IMR-90 (cell line): Measurements from ENCODE around the gene SUPT3H. TPM values are rescaled to one million over a fixed set of nuclear protein-coding genes. Genes with fewer than 3 reads are reported as not detected.
A peak's percentile ranks its signal among the peaks of the same experiment; 100 is the strongest.

Experiments used
- ATAC-seq: fragments of 200-7000 bp; cut with Tn5 transposase; 2 replicates; pipeline ENCODE4 v1.9.1; 2020; ENCODE audit warnings: low read depth, mild to moderate bottlenecking, moderate library complexity
- BruUV-seq: library from RNA; stranded (reverse); fragments of 400-500 nt; replicated peaks from 2 replicates; lab custom pipeline; 2021; lab: Mats Ljungman, UMichigan
- CTCF ChIA-PET: fragments of 300-600 bp; formaldehyde crosslinking; extraction: SDS; loops from one replicate; lab custom pipeline; 2021; ENCODE audit warnings: antibody characterized with exemption; lab: Yijun Ruan, JAX
- POLR2A ChIA-PET: fragments of 300-600 bp; sonication (Branson Sonifier 250); formaldehyde crosslinking; loops from one replicate; lab custom pipeline; 2022; ENCODE audit warnings: antibody characterized with exemption; ENCODE audit not compliant: unreplicated experiment; lab: Charles Lee
- DNase-seq: peaks from one replicate; pipeline ENCODE4 v3.0.0; 2013
- H2AFZ ChIP-seq: replicated peaks from 2 replicates; pipeline ENCODE3; 2013; ENCODE audit warnings: low read length, mild to moderate bottlenecking; ENCODE audit not compliant: poor library complexity
- H2AK5ac ChIP-seq: 2 replicates; pipeline ENCODE4 v1.6.1; 2013; ENCODE audit warnings: low read depth, low read length, inconsistent platforms
- H2AK9ac ChIP-seq: replicated peaks from 2 replicates; pipeline ENCODE3; 2013; ENCODE audit warnings: mild to moderate bottlenecking, low read depth, low read length, moderate library complexity; ENCODE audit not compliant: poor library complexity
- H2BK120ac ChIP-seq: 2 replicates; pipeline ENCODE4 v1.6.1; 2013; ENCODE audit warnings: low read depth, low read length, inconsistent platforms
- H2BK15ac ChIP-seq: 3 replicates; pipeline ENCODE4 v1.6.1; 2013; ENCODE audit warnings: low read depth, low read length, inconsistent platforms
- H2BK20ac ChIP-seq: 2 replicates; pipeline ENCODE4 v1.6.1; 2013; ENCODE audit warnings: low read depth, mild to moderate bottlenecking, inconsistent platforms, low read length, moderate library complexity
- H2BK5ac ChIP-seq: 2 replicates; pipeline ENCODE4 v1.6.1; 2013; ENCODE audit warnings: mild to moderate bottlenecking, low read depth, low read length, inconsistent platforms; ENCODE audit not compliant: poor library complexity, severe bottlenecking
- H3K14ac ChIP-seq: replicated peaks from 2 replicates; pipeline ENCODE4 v1.6.1; 2013; ENCODE audit warnings: low read depth, low read length, inconsistent platforms
- H3K18ac ChIP-seq: 2 replicates; pipeline ENCODE4 v1.6.1; 2013; ENCODE audit warnings: low read depth, low read length, control low read depth
- H3K23ac ChIP-seq: 2 replicates; pipeline ENCODE4 v1.6.1; 2013; ENCODE audit warnings: low read depth, low read length, inconsistent platforms
- H3K27ac ChIP-seq: 2 replicates; pipeline ENCODE4 v1.5.1; 2013; ENCODE audit warnings: mild to moderate bottlenecking, control low read depth, low read length; ENCODE audit not compliant: insufficient read depth
- H3K27me3 ChIP-seq: 2 replicates; pipeline ENCODE4 v1.6.1; 2013; ENCODE audit warnings: low read length; ENCODE audit not compliant: control insufficient read depth, insufficient read depth
- H3K36me3 ChIP-seq: 2 replicates; pipeline ENCODE4 v1.6.1; 2013; ENCODE audit warnings: low read length, mixed read lengths; ENCODE audit not compliant: control insufficient read depth, insufficient read depth
- H3K4ac ChIP-seq: 2 replicates; pipeline ENCODE4 v1.6.1; 2013; ENCODE audit warnings: low read depth, low read length, inconsistent platforms
- H3K4me1 ChIP-seq: 2 replicates; pipeline ENCODE4 v1.6.1; 2013; ENCODE audit warnings: low read length, mixed read lengths; ENCODE audit not compliant: control insufficient read depth, insufficient read depth
- H3K4me2 ChIP-seq: 2 replicates; pipeline ENCODE4 v1.6.1; 2013; ENCODE audit warnings: low read depth, mild to moderate bottlenecking, control low read depth, low read length, moderate library complexity
- H3K4me3 ChIP-seq: 2 replicates; pipeline ENCODE4 v1.5.1; 2013; ENCODE audit warnings: low read depth, mild to moderate bottlenecking, control low read depth, low read length, moderate library complexity; ENCODE audit not compliant: insufficient read depth
- H3K56ac ChIP-seq: 2 replicates; pipeline ENCODE4 v1.6.1; 2013; ENCODE audit warnings: low read length, inconsistent platforms; ENCODE audit not compliant: insufficient read depth; ENCODE audit errors: extremely low read depth
- H3K79me1 ChIP-seq, 2 experiments: 2 replicates each; pipeline ENCODE4 v1.6.1; 2013; ENCODE audit warnings: low read length in 2 of 2, inconsistent platforms in 1 of 2, low read depth in 1 of 2
- H3K9ac ChIP-seq: 2 replicates; pipeline ENCODE4 v1.6.1; 2013; ENCODE audit warnings: low read depth, low read length, control low read depth
- H3K9me1 ChIP-seq: 2 replicates; pipeline ENCODE4 v1.6.1; 2013; ENCODE audit warnings: low read length, inconsistent platforms; ENCODE audit not compliant: insufficient read depth
- H3K9me3 ChIP-seq: 2 replicates; pipeline ENCODE4 v1.6.1; 2013; ENCODE audit warnings: low read length; ENCODE audit not compliant: control insufficient read depth, insufficient read depth
- H4K20me1 ChIP-seq: 2 replicates; pipeline ENCODE4 v1.6.1; 2013; ENCODE audit warnings: low read length, inconsistent platforms; ENCODE audit not compliant: insufficient read depth
- H4K5ac ChIP-seq: 2 replicates; pipeline ENCODE4 v1.6.1; 2013; ENCODE audit warnings: mild to moderate bottlenecking, low read depth, low read length, control low read depth
- H4K8ac ChIP-seq, 2 experiments: 2 replicates each; pipeline ENCODE4 v1.6.1; 2013; ENCODE audit warnings: low read depth in 2 of 2, low read length in 2 of 2, control low read depth in 1 of 2, inconsistent platforms in 1 of 2
- H4K91ac ChIP-seq: 2 replicates; pipeline ENCODE4 v1.6.1; 2013; ENCODE audit warnings: low read depth, low read length, inconsistent platforms; ENCODE audit not compliant: insufficient read depth
- RCOR1 ChIP-seq: IDR thresholded peaks from 2 replicates; pipeline ENCODE4 v1.6.1; 2012; ENCODE audit warnings: mild to moderate bottlenecking, low read length, improper control_type of control experiment; ENCODE audit not compliant: insufficient replicate concordance
- WGBS, 2 experiments: methylation state at CpG; one replicate each; pipeline versions ENCODE4 v1.1.5 to v1.1.7; 2013; ENCODE audit warnings: missing lambda C conversion rate in 2 of 2; ENCODE audit not compliant: insufficient read length in 1 of 2; ENCODE audit errors: extremely low coverage in 2 of 2; 5-methylcytosine and 5-hydroxymethylcytosine counted together
- dilution Hi-C: fragments of 300-500 bp; cut with HindIII; formaldehyde crosslinking; loops from one replicate; pipeline ENCODE4 v1.14.3; 2018; ENCODE audit warnings: low sequenced_read_pairs; ENCODE audit not compliant: unreplicated experiment
- in situ Hi-C: fragments of 300-500 bp; cut with MboI; formaldehyde crosslinking; loops from 3 replicates; pipeline ENCODE4 v1.14.3; 2019; ENCODE audit warnings: low sequenced_read_pairs, inconsistent platforms, mixed read lengths
- intact Hi-C: fragments of 100-400 bp; cut with micrococcal nuclease; formaldehyde crosslinking; loops from 2 replicates; pipeline ENCODE4 v1.10.0; 2022
- polyA plus RNA-seq, 3 experiments: library from polyadenylated mRNA; depleted of rRNA; stranded (reverse); fragments of >200 nt; gene quantifications; 2 replicates each; pipeline ENCODE4 v1.2.3, GENCODE V29; 2012; ENCODE audit warnings: low replicate concordance in 1 of 3
- total RNA-seq: library from RNA; depleted of rRNA; stranded (reverse); fragments of >200 nt; gene quantifications from 2 replicates; pipeline ENCODE4 v1.2.3, GENCODE V29; 2012

Gene SUPT3H
- total and polyA plus RNA-seq, 2 of the 4 experiments (the other 2 are of a cell fraction) = 4.5 to 5.0 TPM

DNA sequence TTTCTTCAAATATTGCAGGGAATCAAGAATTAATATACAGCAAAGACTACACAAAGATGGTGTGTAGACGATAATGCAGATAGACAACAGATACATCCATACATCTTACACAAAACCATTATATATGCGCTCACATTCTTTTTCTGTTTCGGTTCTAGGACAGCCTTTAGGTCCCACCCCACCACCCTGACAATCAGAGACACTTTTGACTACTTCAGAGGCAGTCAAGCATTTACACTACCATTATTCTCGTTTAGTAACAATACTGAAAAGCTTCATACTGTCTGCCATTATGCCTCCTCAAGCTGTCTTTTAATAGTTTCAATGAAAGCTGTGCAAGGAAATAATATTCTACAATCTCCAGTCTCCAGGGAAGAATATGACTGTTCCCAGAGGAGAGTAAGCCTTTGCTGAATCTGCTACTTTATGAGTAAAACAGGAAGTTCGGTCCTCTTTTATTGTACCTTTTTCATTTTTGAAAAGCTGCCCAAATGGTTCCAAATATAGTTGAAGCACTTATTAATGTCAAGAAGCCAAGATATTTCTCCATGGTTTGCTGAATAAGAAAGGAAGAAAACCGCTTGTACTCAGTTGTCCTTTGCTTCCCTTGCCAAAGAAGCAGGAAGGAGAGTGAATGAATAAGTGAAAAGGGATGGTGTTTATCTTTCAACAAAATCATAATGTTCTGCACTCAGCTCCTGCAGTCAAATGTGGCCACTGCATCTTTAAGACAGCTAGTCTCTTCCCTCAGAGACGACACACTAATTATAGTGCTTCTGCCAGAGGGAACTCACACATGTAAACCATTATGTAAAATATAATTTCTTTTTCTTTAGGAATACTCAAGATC lies 521.9 kb downstream of the SUPT3H start:
- no TSS peak for BruUV-seq
- no peak overlapping the region for H4K8ac ChIP-seq
- dilution Hi-C loops (no loop called here), intact Hi-C loops (no loop called here), in situ Hi-C loops (no loop called here)
- no peak overlapping the region for H2BK15ac ChIP-seq
- ChIA-PET POLR2A (no interaction called here), CTCF (no interaction called here)
- no peak overlapping the region for H3K9ac ChIP-seq
- DNase-seq = peak; percentile 56
- no peaks in the 10 kb centered on the region for H3K27me3 ChIP-seq
- no peak overlapping the region for H3K18ac ChIP-seq
- H3K23ac ChIP-seq = no peak overlapping the region
- no peak overlapping the region for H3K4me3 ChIP-seq
- no peak overlapping the region for H3K56ac ChIP-seq
- no peaks in the 10 kb centered on the region for H4K20me1 ChIP-seq
- no peak overlapping the region for H4K5ac ChIP-seq
- H2BK20ac ChIP-seq = no peak overlapping the region
- H2BK120ac ChIP-seq = no peak overlapping the region
- H2AFZ ChIP-seq = no peak overlapping the region
- no peak overlapping the region for H4K91ac ChIP-seq
- H3K36me3 ChIP-seq = no peaks in the 10 kb centered on the region
- TF ChIP-seq RCOR1 = no peak
- no peak overlapping the region for H2AK5ac ChIP-seq
- H2BK5ac ChIP-seq = no peak overlapping the region
- no peak overlapping the region for H2AK9ac ChIP-seq
- no peaks in the 10 kb centered on the region for H3K4me1 ChIP-seq
- WGBS, 2 experiments = 93% methylated on average over 2 of the region's 7 CpGs; no CpG with 5 or more reads in 1 of the 2 experiments
- no peak overlapping the region for H3K4ac ChIP-seq
- H3K4me2 ChIP-seq = peak overlapping the region; percentile 20; the same call in 1 of the 2 replicates
- H3K27ac ChIP-seq = no peak overlapping the region
- H3K9me1 ChIP-seq = no peaks in the 10 kb centered on the region
- peak; percentile 44 for ATAC-seq
- no peaks in the 10 kb centered on the region for H3K79me1 ChIP-seq
- H3K9me3 ChIP-seq = no peaks in the 10 kb centered on the region
- H3K14ac ChIP-seq = no peak overlapping the region
